Astrocyte (in vitro differentiated cells and primary cell): ENCODE data around the gene NCOA3. TPM values are rescaled to one million over a fixed set of nuclear protein-coding genes. Genes with fewer than 3 reads are reported as not detected.

Experiments
- DNase-seq: peaks from one replicate; pipeline ENCODE4 v3.0.0-alpha.2; 2010; ENCODE audit warnings: low read depth
- FAIRE-seq: peaks from 2 replicates; lab custom pipeline; 2011; peaks lifted over from hg19 to GRCh38; lab: Jason Lieb, UNC
- H2AFZ ChIP-seq: 2 replicates; pipeline ENCODE4 v1.6.0; 2012; ENCODE audit warnings: low read depth, low read length, inconsistent platforms
- H3K27ac ChIP-seq: 2 replicates; pipeline ENCODE4 v1.5.1; 2011; ENCODE audit warnings: low read depth, low read length, inconsistent platforms
- H3K27me3 ChIP-seq: 2 replicates; pipeline ENCODE4 v1.6.0; 2011; ENCODE audit warnings: low read length, inconsistent platforms; ENCODE audit not compliant: insufficient read depth
- H3K36me3 ChIP-seq: 2 replicates; pipeline ENCODE4 v1.5.1; 2011; ENCODE audit warnings: low read length, inconsistent platforms; ENCODE audit not compliant: insufficient read depth
- H3K4me1 ChIP-seq: 2 replicates; pipeline ENCODE4 v1.5.1; 2011; ENCODE audit warnings: low read length, inconsistent platforms; ENCODE audit not compliant: insufficient read depth
- H3K4me2 ChIP-seq: 2 replicates; pipeline ENCODE4 v1.6.0; 2012; ENCODE audit warnings: low read length, inconsistent platforms
- H3K4me3 ChIP-seq: 2 replicates; pipeline ENCODE4 v1.5.1; 2011; ENCODE audit warnings: low read depth, mild to moderate bottlenecking, low read length, inconsistent platforms; ENCODE audit not compliant: insufficient read depth
- H3K79me2 ChIP-seq: 2 replicates; pipeline ENCODE4 v1.6.0; 2012; ENCODE audit warnings: mild to moderate bottlenecking, low read length, inconsistent platforms; ENCODE audit not compliant: insufficient read depth
- H3K9ac ChIP-seq: 2 replicates; pipeline ENCODE4 v1.6.0; 2012; ENCODE audit warnings: mild to moderate bottlenecking, low read length, inconsistent platforms
- H3K9me3 ChIP-seq: 2 replicates; pipeline ENCODE4 v1.5.1; 2012; ENCODE audit warnings: low read depth, mild to moderate bottlenecking, low read length, inconsistent platforms; ENCODE audit not compliant: insufficient read depth
- H4K20me1 ChIP-seq: 2 replicates; pipeline ENCODE4 v1.6.0; 2012; ENCODE audit warnings: low read length, inconsistent platforms; ENCODE audit not compliant: insufficient read depth
- H3K27ac Mint-ChIP-seq: one replicate; pipeline ENCODE4 v1.8.0; 2021; ENCODE audit warnings: mild to moderate bottlenecking, mixed read lengths; ENCODE audit not compliant: unreplicated experiment
- H3K27me3 Mint-ChIP-seq: one replicate; pipeline ENCODE4 v1.8.0; 2021; ENCODE audit warnings: low read depth, mixed read lengths; ENCODE audit not compliant: unreplicated experiment
- H3K36me3 Mint-ChIP-seq: one replicate; pipeline ENCODE4 v1.8.0; 2021; ENCODE audit warnings: low read depth, mixed read lengths; ENCODE audit not compliant: unreplicated experiment
- H3K4me1 Mint-ChIP-seq: one replicate; pipeline ENCODE4 v1.8.0; 2021; ENCODE audit warnings: low read depth, mixed read lengths; ENCODE audit not compliant: unreplicated experiment
- H3K4me3 Mint-ChIP-seq: one replicate; pipeline ENCODE4 v1.8.0; 2021; ENCODE audit warnings: mild to moderate bottlenecking, moderate library complexity, mixed read lengths; ENCODE audit not compliant: unreplicated experiment
- H3K9me3 Mint-ChIP-seq: one replicate; pipeline ENCODE4 v1.8.0; 2021; ENCODE audit warnings: mild to moderate bottlenecking, mixed read lengths; ENCODE audit not compliant: unreplicated experiment
- EZH2 ChIP-seq: IDR thresholded peaks from 2 replicates; pipeline ENCODE4 v1.6.1; 2012; ENCODE audit warnings: mild to moderate bottlenecking, low read length, inconsistent platforms; ENCODE audit not compliant: insufficient read depth
- total RNA-seq: library from RNA; stranded (reverse); gene quantifications from 2 replicates; pipeline ENCODE4 v1.2.1, GENCODE V29; 2021
- TF ChIP-seq, protein P1 (sequence below): IDR thresholded peaks from 2 replicates; pipeline ENCODE4 v1.5.1; 2011; ENCODE audit warnings: low read depth, mild to moderate bottlenecking, inconsistent platforms, low read length, moderate library complexity; ENCODE audit not compliant: insufficient read depth

NCOA3 gene
- total RNA-seq, 1 donor from 2014 or later, result 30.5 TPM

- Histone ChIP-seq H3K4me3 (no peak overlapping the region), H3K27ac (no peak overlapping the region), H3K9ac (no peak overlapping the region), H4K20me1 (no peaks in the 10 kb centered on the region), H3K4me1 (peaks cover 22% of the 10 kb centered on the region), H3K4me2 (no peak overlapping the region), H2AFZ (no peak overlapping the region), H3K36me3 (no peaks in the 10 kb centered on the region), H3K27me3 (no peaks in the 10 kb centered on the region), H3K79me2 (no peaks in the 10 kb centered on the region), H3K9me3 (peaks cover 27% of the 10 kb centered on the region)
- H3K4me1 Mint-ChIP-seq, result peaks cover 34% of the 10 kb centered on the region
- H3K4me3 Mint-ChIP-seq, result no peak overlapping the region
- H3K9me3 Mint-ChIP-seq, result no peaks in the 10 kb centered on the region
- peaks cover 4% of the 10 kb centered on the region for H3K36me3 Mint-ChIP-seq
- H3K27me3 Mint-ChIP-seq, result no peaks in the 10 kb centered on the region
- H3K27ac Mint-ChIP-seq, result peak overlapping the region; percentile 73
- DNase-seq, result no peak
- TF ChIP-seq, protein P1, sequence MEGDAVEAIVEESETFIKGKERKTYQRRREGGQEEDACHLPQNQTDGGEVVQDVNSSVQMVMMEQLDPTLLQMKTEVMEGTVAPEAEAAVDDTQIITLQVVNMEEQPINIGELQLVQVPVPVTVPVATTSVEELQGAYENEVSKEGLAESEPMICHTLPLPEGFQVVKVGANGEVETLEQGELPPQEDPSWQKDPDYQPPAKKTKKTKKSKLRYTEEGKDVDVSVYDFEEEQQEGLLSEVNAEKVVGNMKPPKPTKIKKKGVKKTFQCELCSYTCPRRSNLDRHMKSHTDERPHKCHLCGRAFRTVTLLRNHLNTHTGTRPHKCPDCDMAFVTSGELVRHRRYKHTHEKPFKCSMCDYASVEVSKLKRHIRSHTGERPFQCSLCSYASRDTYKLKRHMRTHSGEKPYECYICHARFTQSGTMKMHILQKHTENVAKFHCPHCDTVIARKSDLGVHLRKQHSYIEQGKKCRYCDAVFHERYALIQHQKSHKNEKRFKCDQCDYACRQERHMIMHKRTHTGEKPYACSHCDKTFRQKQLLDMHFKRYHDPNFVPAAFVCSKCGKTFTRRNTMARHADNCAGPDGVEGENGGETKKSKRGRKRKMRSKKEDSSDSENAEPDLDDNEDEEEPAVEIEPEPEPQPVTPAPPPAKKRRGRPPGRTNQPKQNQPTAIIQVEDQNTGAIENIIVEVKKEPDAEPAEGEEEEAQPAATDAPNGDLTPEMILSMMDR, result no peak
- no peak for TF ChIP-seq EZH2
- FAIRE-seq, result no peak
These were observed 188.0 kb downstream of the NCOA3 start for GRCh38 chr20:47689731-47690130.

DNA sequence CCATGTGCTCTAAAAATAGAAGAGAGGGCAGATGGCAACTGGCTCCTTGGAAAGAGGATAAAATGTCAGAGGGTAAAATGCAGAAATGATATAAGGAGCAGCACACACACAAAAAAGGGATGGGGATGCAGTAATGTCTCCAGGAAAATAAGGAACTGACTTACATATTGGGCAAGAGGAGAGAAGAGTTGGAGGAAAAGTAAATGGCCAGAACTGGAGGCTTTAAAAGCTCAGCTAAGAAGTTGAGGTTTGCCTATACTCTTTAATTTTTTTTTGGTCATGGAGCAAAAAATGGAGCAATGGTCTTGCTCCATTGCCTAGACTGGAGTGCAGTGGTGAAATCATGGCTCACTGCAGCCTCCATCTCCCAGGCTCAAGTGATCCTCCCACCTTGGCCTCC, 189.9 kb downstream of the NCOA3 start:
- Histone ChIP-seq H3K4me1 (peaks cover 16% of the 10 kb centered on the region), H3K27me3 (no peaks in the 10 kb centered on the region), H3K4me2 (no peak overlapping the region), H3K79me2 (no peaks in the 10 kb centered on the region), H3K9ac (no peak overlapping the region), H3K9me3 (peaks cover 27% of the 10 kb centered on the region), H3K36me3 (no peaks in the 10 kb centered on the region), H3K27ac (no peak overlapping the region), H4K20me1 (no peaks in the 10 kb centered on the region), H2AFZ (no peak overlapping the region), H3K4me3 (no peak overlapping the region)
- Mint-ChIP-seq H3K4me3 (no peak overlapping the region), H3K27me3 (no peaks in the 10 kb centered on the region), H3K4me1 (peaks cover 34% of the 10 kb centered on the region), H3K27ac (no peak overlapping the region), H3K36me3 (no peaks in the 10 kb centered on the region), H3K9me3 (no peaks in the 10 kb centered on the region)
- FAIRE-seq (no peak), DNase-seq (peak; percentile 36)
- TF ChIP-seq, protein P1, result no peak
- TF ChIP-seq EZH2, result no peak

DNA sequence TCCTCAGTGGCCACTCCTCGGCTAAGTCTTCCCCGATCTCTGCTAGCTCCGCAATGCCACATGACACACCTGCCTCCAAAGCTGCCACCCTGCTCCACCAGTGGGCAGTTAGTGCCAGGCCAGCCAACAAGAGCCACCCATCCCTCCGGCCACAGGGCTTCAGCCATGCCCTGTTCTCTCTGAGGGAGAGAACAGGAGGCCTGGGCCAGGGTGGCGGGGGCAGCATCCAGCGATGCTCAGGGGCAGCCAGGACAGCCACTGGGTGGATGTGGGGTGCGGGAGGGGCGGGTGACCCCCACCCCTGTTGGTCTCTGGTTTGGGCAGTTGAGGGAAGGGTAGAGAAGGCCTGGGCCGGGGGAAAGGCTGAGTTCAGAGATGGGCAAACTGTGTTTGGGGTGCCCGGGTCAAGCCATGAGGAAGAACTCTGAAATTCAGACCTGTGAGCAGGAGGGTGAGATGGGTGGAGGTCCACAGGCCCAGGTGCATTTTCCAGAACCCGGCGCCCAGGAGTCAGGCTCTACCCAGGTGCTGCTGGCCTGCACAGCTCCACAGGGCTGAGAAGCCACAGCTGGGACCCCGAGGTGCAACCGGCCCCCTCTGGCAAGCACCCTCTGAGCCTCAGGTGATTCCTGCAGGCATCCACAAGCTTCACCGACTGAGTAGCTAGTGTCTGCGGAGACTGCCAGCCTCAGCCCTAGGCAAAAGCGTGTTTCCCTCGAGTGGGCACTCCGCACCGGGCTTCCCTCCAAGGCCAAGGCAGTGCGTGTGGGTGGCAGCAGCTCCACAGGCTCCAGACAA, 192.5 kb downstream of the NCOA3 start:
- Mint-ChIP-seq H3K9me3 (no peaks in the 10 kb centered on the region), H3K36me3 (peaks cover 8% of the 10 kb centered on the region), H3K27me3 (no peaks in the 10 kb centered on the region), H3K4me3 (no peak overlapping the region), H3K4me1 (peaks cover 16% of the 10 kb centered on the region), H3K27ac (no peak overlapping the region)
- Histone ChIP-seq H4K20me1 (no peaks in the 10 kb centered on the region), H3K4me1 (peaks cover under 1% of the 10 kb centered on the region), H3K4me3 (no peak overlapping the region), H3K9me3 (peaks cover 27% of the 10 kb centered on the region), H3K27ac (no peak overlapping the region), H3K27me3 (no peaks in the 10 kb centered on the region), H3K9ac (no peak overlapping the region), H3K79me2 (no peaks in the 10 kb centered on the region), H3K4me2 (no peak overlapping the region), H3K36me3 (no peaks in the 10 kb centered on the region), H2AFZ (no peak overlapping the region)
- FAIRE-seq, result no peak
- no peak for TF ChIP-seq EZH2
- TF ChIP-seq, protein P1, result no peak
- no peak for DNase-seq
